Activated CD8-positive, alpha-beta memory T cell treated with anti-CD3 and anti-CD28 coated beads, Interleukin-2, amount 50 U/mL, for 1 hour (primary cell): ENCODE measurements around the gene FAM234A.
"Not testable (repeated sequence)": the region's sequence is repeated elsewhere in the genome, so short reads cannot be mapped to it uniquely, and the experiment has no call there.

Source experiments
- DNase-seq: peaks from one replicate; pipeline ENCODE4 v3.0.0-alpha.2; 2020; ENCODE audit errors: extremely low read depth

Gene FAM234A

DNA sequence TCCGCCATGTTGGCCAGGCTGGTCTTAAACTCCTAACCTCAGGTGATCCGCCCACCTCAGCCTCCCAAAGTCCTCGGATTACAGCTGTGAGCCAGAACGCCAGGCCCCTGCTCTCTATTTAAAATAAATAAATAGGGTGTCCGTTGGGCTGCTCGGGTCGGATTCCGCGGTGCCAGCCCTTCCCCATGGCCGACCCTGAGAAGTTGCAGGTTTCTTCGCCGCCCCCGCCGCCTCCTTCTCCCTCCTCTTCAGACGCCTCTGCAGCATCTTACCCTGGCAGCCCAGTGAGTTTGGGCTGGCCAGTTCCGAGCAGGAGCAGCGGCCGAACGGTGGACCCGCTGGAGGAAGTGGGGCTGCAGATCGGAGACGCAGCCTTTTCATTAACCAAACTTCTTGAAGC lies 3.7 kb upstream of the FAM234A start:
- DNase-seq = no peak

DNA sequence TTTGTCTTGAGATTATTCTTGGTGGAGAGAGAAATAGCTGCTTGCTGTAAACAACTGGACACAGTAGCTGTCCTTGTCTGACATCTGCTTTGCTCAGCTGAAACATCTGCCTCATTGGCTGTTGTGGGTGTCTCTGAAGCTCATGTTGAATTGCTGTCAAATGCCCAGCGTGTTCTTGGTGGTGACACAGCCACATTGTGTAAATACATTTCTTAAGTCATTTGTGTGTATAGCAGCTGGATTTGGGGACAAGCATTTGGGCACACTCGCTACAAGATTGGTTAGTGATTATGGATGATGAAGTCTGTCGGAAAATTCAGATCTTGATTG lies 5.3 kb downstream of the FAM234A start:
- DNase-seq = no peak

DNA sequence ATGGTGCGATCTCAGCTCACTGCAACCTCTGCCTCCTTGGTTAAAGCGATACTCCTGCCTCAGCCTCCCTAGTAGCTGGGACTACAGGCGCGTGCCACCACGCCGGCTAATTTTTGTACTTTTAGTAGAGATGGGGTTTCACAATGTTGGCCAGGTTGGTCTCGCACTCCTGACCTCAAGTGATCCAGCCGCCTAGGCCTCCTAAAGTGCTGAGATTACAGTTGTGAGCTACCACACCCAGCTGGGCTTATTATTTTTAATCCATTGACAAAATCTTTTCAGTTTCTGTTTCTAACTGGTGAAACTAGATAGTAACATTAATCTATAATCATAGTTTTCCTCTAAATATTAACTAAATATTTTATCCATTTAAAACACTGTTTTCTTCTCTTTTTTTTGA lies 5.9 kb downstream of the FAM234A start:
- no peak for DNase-seq

DNA sequence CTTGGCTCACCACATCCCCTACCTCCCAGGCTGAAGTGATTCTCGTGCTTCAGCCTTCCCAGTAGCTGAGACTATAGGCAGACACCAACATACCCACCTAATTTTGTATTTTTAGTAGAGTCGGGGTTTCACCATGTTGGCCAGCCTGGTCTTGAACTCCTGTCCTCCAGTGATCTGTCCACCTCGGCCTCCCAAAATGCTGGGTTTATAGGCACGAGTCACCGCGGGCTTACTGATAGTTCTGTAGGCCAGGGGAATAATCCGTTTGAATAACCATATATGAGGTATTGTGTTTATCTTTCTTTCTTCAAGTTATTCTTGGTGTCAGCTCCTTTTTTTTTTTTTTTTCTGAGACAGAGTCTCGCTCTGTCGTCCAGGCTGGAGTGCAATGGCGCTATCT lies 7.7 kb downstream of the FAM234A start:
- no peak for DNase-seq

DNA sequence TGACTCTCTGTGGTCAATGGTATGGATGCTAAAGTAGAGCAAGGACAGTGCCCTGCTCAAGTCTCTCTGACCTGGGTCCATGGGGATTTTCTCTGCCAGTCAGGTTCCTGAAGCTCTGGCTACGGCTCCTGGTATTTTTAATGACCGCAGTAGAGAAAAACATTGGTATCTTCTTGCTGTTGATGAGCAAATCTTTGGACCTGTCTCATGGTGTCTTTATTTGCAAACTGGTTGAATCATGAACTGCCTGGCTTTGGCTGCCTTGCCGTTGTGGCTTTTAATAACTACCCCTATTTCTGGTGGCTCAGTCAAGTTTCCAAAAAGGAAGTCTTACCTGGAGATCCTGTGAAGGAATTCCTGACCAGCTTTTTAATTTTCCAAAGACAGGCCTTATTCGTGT lies 8.7 kb downstream of the FAM234A start:
- no peak for DNase-seq

DNA sequence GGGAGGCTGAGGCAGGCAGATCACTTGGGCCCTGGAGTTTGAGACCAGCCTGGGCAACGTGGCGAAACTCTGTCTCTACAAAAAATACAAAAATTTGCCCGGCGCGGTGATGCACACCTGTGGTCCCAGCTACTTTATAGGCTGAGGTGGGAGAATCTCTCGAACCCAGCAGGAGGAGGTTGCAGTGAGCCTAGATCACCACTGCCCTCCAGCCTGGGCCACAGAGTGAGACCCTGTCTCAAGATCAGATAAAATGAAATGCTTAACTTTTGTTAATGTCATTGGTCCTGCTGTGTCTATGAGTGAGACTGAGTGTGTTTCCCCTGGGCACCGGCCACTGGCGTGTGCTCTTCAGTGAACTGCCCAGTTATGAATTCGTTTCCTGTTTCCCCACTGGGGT lies 10.5 kb downstream of the FAM234A start:
- DNase-seq = no peak

DNA sequence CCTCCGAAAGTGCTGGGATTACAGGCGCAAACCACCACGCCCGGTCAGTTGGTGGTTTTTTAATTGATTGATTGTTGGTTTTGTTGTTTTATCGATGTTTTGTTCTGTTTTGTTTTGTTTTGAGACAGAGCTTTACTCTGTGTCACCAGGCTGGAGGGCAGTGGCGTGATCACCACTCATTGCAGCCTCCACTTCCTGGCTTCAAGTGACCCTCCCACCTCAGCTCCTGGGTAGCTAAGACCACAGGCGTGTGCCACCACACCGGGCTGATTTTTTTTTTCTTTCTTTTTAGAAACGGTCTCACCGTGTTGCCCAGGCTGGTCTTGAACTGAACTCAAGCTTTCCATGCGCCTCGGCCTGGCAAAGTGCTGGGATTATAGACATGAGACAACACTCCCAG lies 12.4 kb downstream of the FAM234A start:
- DNase-seq = no peak

DNA sequence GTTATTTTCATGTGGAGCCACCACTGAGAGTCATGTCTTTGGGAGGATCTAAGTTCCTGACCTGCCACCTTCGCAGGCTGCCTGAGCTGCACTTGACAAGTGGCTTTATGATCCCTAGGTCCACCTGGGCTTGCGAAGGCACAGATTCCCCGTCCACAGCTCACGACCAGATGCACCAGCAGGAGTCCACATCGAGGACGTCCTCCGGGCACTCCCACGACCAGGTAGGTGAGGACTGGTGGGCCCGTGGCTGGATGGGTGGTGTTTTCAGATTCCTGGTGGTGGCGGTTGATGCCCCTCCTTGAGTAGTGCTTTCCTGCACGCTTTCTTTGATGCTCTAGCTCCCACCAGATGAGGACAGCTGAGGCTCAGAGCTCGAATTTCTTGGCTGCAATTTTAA lies 14.8 kb downstream of the FAM234A start:
- DNase-seq = no peak

DNA sequence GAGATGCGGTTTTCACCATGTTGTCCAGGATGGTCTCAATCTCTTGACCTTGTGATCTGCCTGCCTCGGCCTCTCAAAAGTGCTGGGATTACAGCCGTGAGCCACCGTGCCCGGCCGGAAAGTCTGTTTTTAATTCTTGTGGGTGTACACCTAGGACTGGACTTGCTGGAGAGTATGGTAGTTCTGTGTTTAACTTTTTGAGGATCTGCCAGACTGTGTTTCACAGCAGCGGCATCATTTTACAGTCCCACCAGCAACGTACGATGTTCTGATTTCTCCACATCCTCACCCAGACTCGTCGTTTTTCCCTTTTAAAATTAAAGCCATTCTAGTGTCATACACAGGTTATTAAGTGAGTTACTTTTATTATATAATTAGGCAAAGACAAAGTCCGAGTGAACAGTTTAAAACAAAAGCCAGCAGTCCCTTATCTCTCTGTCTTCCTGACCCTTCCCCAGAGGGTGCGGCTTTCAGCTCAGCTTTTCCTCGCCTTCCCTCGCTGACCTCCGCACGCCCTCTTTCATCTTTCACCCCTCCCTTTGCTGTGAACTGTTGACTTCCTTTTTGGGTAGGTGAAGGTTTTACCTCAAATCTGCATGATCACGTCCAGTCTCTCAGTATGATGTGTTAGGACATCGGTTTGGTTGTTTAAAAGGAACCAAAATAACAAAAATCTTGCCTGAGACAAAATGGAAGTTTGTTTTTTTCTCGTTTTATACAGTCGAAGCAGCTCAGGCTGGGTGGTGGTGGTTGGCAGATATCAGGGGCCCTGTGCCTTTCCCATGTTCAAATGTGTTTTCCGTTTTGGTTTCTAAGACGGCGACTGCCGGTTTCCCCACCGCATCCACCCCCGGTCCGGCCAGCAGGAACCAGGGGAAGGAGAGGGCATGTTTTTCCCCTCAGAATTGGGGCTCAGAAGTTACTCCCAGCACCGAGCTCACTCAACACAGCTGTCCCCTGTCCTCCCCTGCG lies 18.0 kb downstream of the FAM234A start:
- no peak for DNase-seq

DNA sequence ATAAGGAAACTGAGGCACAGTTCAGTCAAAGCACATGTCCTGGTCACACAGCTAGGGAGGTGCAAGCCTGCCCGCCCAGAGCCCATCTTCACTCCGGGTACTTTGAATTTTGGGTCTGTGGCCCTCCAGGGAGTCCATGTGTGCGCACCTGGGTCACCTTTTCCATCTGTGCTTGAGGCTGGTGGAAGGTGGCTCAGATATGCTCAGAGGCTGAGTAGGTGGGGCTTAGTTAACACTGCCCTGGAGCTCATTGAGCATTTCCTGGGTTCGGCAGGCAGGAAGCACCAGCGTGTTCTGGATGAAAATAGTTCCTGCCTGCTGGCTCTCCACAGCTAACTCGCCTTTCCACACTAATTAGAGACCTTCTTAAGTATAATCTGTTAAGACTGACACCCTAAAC lies 19.2 kb downstream of the FAM234A start:
- DNase-seq = no peak

DNA sequence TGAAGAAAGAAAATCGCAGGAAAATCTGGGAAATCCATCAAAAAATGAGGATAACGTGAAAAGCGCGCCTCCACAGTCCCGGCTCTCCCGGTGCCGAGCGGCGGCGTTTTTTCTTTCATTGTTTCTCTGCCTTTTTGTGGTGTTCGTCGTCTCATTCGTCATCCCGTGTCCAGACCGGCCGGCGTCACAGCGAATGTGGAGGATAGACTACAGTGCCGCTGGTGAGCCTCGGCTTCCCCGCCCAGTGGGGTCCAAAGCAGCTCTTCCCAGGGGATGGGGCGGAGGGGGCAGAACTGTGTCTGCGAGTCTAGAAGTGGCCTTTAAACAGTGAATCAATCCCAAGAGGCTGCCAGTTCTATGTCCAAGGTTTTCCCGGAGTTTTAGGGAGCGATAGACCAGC lies 19.8 kb downstream of the FAM234A start:
- no peak for DNase-seq

DNA sequence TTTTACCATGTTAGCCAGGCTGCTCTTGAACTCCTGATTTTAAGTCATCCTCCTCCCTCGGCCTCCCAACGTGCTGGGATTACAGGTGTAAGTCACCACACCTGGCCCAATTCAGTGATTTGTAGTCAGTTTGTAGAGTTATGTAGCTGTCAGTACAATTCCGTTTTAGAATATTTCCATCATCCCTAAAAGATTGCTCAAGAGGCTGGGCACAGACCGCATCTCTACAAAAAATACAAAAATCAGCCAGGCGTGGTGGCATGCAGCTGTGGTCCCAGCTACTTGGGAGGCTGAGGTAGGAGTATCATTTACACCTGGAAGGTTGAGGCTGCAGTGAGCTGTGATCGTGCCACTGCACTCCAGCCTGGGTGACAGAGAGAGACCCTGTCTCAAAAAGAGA lies 20.6 kb downstream of the FAM234A start:
- DNase-seq = no peak

DNA sequence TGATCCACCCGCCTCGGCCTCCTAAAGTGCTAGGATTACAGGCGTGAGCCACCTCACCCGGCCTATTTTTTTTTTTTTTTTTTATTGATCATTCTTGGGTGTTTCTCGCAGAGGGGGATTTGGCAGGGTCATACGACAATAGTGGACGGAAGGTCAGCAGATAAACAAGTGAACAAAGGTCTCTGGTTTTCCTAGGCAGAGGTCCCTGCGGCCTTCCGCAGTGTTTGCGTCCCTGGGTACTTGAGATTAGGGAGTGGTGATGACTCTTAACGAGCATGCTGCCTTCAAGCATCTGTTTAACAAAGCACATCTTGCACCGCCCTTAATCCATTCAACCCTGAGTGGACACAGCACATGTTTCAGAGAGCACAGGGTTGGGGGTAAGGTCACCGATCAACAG lies 23.5 kb downstream of the FAM234A start:
- not testable (repeated sequence) for DNase-seq

DNA sequence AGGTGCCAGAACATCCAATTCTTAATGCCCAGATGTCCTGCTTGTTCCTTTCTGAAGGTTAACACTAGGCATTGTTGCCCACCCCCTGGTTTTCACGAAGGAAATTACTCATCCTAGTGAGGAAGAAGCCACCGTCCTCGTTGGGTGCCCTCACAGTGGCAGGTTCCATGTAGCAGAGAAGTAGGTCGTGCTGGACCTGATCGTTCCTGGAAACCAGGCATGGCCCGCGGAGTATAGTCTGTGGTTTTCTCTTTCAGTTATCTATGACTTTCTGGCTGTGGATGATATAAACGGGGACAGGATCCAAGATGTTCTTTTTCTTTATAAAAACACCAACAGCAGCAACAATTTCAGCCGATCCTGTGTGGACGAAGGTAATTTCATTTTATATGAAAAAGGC lies 24.6 kb downstream of the FAM234A start:
- no peak for DNase-seq

DNA sequence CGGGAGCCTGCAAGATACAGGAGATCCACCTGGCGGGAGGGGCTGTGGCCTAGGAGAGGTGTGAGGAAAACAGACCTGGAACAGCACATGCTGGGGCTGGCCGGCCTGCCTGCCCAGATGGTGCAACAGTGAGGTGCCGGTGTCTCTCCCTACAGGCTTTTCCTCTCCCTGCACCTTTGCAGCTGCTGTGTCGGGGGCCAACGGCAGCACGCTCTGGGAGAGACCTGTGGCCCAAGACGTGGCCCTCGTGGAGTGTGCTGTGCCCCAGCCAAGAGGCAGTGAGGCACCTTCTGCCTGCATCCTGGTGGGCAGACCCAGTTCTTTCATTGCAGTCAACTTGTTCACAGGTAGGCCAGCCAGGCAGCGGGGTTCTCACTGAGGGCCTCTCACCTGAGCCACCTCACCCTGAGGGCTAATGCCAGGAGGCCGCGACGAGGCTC lies 25.2 kb downstream of the FAM234A start:
- DNase-seq = no peak

DNA sequence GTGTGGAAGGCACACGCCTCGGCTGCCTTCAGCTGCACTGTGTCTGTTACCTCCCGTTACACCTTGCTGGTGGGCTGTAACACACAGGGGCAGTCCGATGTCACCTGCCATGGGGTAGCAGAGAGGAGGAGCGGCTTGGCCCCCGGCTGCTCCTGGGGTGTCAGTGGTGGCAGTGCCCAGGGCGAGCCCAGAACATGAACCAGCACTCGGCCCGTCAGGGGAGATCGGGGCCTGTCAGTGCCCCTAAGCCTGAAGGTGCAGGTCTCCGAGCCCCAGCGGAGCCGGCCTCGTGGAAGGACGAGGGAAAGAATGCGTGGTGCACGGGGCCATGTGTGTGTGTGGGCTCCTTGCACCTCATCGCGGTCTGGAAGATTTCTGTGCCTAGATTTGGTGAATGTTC lies 25.7 kb downstream of the FAM234A start:
- DNase-seq = no peak

DNA sequence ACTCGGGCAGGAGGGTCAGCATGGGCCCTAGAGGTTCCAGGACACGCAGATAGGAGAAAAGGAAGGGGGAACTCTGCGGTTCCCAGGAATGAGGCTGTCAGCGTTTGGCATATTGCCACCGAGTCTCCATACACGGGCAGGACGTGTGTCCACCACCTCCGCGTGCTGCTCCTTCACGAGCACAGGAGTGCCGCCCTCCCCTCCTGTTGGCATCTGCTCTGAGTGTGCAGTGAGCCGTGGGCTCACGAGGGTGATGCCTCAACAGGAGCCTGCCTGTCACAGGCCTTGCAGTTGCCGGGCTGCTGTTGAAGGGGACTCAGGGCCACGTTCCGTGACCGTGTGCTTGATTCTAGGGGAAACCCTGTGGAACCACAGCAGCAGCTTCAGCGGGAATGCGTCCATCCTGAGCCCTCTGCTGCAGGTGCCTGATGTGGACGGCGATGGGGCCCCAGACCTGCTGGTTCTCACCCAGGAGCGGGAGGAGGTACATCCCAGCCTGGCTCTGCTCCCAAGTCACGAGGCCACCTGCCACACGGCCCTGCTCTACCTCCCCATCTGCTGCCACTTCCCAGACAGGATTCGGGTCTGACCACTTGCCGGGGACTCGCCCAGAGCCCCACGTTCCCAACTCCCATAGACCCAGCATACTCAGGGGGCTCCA lies 26.5 kb downstream of the FAM234A start:
- no peak for DNase-seq

DNA sequence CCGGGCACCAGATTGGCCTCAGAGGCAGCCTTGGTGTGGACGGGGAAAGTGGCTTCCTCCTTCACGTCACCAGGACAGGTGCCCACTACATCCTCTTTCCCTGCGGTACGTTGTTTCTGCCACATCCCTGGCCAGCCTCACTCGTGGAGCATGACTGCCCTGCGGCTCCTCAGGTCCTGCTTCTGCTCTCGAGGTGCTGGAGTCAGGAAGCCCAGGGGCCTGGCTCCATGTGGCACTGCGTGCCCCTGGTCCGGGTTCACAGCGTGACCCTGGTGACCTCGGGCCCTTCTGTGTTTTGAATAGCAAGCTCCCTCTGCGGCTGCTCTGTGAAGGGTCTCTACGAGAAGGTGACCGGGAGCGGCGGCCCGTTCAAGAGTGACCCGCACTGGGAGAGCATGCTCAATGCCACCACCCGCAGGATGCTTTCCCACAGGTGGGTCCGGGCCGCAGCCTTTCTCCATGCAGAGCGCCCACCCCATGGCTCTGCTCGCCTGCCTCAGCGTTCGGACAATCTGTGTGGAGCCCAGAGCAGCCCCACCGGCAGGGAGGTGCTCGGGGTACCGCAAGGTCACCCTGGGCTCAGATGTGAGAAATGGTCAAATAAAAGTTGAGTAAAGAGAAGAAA lies 27.6 kb downstream of the FAM234A start:
- DNase-seq = no peak

DNA sequence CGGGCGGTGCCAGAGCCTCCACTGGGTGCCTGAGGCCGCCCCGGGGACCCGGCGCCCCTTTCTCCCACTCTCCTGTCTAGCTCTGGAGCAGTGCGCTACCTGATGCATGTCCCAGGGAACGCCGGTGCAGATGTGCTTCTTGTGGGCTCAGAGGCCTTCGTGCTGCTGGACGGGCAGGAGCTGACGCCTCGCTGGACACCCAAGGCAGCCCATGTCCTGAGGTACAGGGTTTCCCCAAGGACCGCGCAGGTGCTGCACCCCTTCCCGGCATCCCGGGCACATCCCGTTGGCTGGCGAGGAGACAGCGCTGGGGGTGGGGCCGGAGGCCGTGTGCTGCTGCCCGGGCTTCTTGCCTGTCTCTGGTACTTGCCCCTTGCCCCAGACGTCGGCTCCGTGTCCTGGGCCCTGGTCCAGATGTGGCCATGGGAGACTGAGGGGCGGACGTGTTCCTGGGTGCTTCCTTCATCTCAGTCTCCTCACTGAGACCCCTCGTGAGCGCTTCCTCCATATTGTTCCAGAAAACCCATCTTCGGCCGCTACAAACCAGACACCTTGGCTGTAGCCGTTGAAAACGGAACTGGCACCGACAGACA lies 28.7 kb downstream of the FAM234A start:
- no peak for DNase-seq

DNA sequence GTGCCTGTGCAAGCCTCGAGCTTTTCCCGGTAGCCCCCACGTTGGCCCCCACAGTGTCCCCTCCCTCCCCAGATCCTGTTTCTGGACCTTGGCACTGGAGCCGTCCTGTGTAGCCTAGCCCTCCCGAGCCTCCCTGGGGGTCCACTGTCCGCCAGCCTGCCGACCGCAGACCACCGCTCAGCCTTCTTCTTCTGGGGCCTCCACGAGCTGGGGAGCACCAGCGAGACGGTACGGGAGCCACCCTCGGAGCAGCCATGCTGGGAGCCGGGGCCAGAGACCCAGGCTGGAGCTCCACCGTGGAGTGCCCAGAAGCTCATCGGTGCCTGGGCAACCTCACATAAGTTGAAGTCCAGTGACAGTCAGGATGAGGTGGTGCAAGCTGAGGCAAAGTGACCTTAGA lies 29.3 kb downstream of the FAM234A start:
- no peak for DNase-seq

DNA sequence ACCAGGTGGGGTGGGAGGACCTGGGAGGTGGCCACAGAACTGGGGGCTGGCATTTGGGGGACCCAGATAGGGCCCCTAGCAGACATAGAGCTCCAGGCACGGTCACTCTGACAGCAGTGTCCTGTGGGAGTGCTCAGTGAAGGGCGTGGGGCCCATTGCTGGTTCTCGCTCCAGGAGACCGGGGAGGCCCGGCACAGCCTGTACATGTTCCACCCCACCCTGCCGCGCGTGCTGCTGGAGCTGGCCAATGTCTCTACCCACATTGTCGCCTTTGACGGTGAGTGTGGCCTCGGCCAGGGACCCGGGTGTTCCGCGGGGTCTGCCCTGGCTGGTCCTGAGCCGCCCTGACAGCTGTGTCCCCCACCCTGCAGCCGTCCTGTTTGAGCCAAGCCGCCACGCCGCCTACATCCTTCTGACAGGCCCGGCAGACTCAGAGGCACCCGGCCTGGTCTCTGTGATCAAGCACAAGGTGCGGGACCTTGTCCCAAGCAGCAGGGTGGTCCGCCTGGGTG lies 29.9 kb downstream of the FAM234A start:
- DNase-seq = no peak

DNA sequence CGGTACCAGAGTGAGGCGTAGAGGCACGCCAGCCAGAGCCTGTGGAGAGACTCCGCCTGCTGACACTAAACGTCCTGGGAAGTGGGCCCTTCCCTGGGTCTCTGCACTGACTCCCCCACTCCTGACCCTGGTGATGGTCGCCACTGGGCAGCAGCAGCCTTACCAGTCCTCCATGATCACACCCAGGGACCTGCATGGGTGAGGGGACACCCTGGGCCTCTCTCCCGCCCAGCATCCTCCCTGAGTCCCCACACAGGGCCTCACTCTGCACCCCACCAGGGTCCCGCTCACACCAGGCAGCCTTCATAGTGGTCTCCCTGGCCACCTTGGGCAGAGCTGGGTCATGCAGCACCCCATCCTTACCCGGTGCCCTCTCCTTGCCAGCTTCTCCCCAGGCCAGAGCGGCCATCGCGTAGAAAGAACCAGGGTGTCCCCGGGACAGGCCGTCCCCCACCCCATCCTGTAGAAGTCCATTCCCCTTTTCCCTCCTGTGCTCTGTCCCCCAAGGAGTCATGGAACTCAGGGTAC lies 30.4 kb downstream of the FAM234A start:
- DNase-seq = no peak
